H9 (cell line): ENCODE data around the gene BCAP29. TPM values are rescaled to one million over a fixed set of nuclear protein-coding genes. Genes with fewer than 3 reads are reported as not detected.

ENCODE experiments used
- DNase-seq: peaks from one replicate; pipeline ENCODE4 v3.0.0-alpha.2; 2017
- H2AFZ ChIP-seq: one replicate; pipeline ENCODE4 v1.6.1; 2013; ENCODE audit warnings: mild to moderate bottlenecking, low read length, control low read depth, moderate library complexity
- H2AK5ac ChIP-seq: 2 replicates; pipeline ENCODE4 v1.6.1; 2013; ENCODE audit warnings: low read length, control low read depth, mixed read lengths; ENCODE audit not compliant: insufficient read length
- H2BK120ac ChIP-seq: one replicate; pipeline ENCODE4 v1.6.1; 2013; ENCODE audit warnings: low read depth, mild to moderate bottlenecking, low read length, control low read depth, inconsistent platforms; ENCODE audit not compliant: poor library complexity, severe bottlenecking
- H2BK12ac ChIP-seq: 2 replicates; pipeline ENCODE4 v1.6.1; 2013; ENCODE audit warnings: low read length, control low read depth, mixed read lengths, low read depth; ENCODE audit not compliant: insufficient read length
- H2BK15ac ChIP-seq: 2 replicates; pipeline ENCODE4 v1.6.1; 2013; ENCODE audit warnings: low read depth, low read length, control low read depth
- H2BK20ac ChIP-seq: one replicate; pipeline ENCODE4 v1.6.1; 2013; ENCODE audit warnings: low read depth, mild to moderate bottlenecking, low read length, control low read depth, inconsistent platforms; ENCODE audit not compliant: poor library complexity, severe bottlenecking
- H2BK5ac ChIP-seq: 2 replicates; pipeline ENCODE4 v1.6.1; 2013; ENCODE audit warnings: low read length, control low read depth, mixed read lengths; ENCODE audit not compliant: insufficient read length
- H3K14ac ChIP-seq: 2 replicates; pipeline ENCODE4 v1.6.1; 2013; ENCODE audit warnings: low read length, control low read depth; ENCODE audit not compliant: insufficient read depth
- H3K18ac ChIP-seq: 2 replicates; pipeline ENCODE4 v1.6.1; 2013; ENCODE audit warnings: low read depth, mild to moderate bottlenecking, mixed read lengths, low read length, control low read depth; ENCODE audit not compliant: insufficient read length
- H3K23ac ChIP-seq: 2 replicates; pipeline ENCODE4 v1.6.1; 2013; ENCODE audit warnings: low read length, control low read depth, mixed read lengths, low read depth; ENCODE audit not compliant: insufficient read length
- H3K23me2 ChIP-seq: 2 replicates; pipeline ENCODE4 v1.6.1; 2013; ENCODE audit warnings: low read depth, mild to moderate bottlenecking, mixed read lengths, low read length, control low read depth; ENCODE audit not compliant: insufficient read length, poor library complexity, severe bottlenecking
- H3K27ac ChIP-seq: 2 replicates; pipeline ENCODE4 v1.5.1; 2013; ENCODE audit warnings: low read length, control low read depth, mixed read lengths, low read depth; ENCODE audit not compliant: insufficient read length
- H3K27me3 ChIP-seq: 2 replicates; pipeline ENCODE4 v1.6.1; 2013; ENCODE audit warnings: low read length, control low read depth, inconsistent platforms; ENCODE audit not compliant: insufficient read depth
- H3K4ac ChIP-seq: 2 replicates; pipeline ENCODE4 v1.6.1; 2013; ENCODE audit warnings: low read depth, mild to moderate bottlenecking, control low read depth, inconsistent platforms, low read length, moderate library complexity
- H3K4me1 ChIP-seq: 2 replicates; pipeline ENCODE4 v1.6.1; 2013; ENCODE audit warnings: low read length, control low read depth, inconsistent platforms; ENCODE audit not compliant: insufficient read depth
- H3K4me2 ChIP-seq: 2 replicates; pipeline ENCODE4 v1.6.1; 2013; ENCODE audit warnings: low read length, control low read depth, mixed read lengths; ENCODE audit not compliant: insufficient read length, insufficient read depth
- H3K56ac ChIP-seq: 2 replicates; pipeline ENCODE4 v1.6.1; 2013; ENCODE audit warnings: low read depth, mild to moderate bottlenecking, mixed read lengths, low read length, control low read depth; ENCODE audit not compliant: insufficient read length
- H3K79me1 ChIP-seq: 2 replicates; pipeline ENCODE4 v1.6.1; 2013; ENCODE audit warnings: low read depth, mild to moderate bottlenecking, moderate library complexity, low read length, control low read depth, inconsistent platforms; ENCODE audit not compliant: insufficient read depth, poor library complexity, severe bottlenecking
- H3K79me2 ChIP-seq: 2 replicates; pipeline ENCODE4 v1.6.1; 2013; ENCODE audit warnings: low read length, control low read depth, inconsistent platforms; ENCODE audit not compliant: insufficient read depth
- H3K9ac ChIP-seq: 2 replicates; pipeline ENCODE4 v1.6.1; 2013; ENCODE audit warnings: low read length, control low read depth, mixed read lengths; ENCODE audit not compliant: insufficient read length; ENCODE audit errors: extremely low read depth
- H3K9me3 ChIP-seq: one replicate; pipeline ENCODE4 v1.6.1; 2013; ENCODE audit warnings: low read depth, low read length, inconsistent platforms; ENCODE audit not compliant: control insufficient read depth
- H3T11ph ChIP-seq: one replicate; pipeline ENCODE4 v1.6.1; 2013; ENCODE audit warnings: mild to moderate bottlenecking, low read length, control low read depth, inconsistent platforms
- H4K20me1 ChIP-seq: one replicate; pipeline ENCODE4 v1.6.1; 2013; ENCODE audit not compliant: control insufficient read depth, insufficient read length, insufficient read depth
- H4K5ac ChIP-seq: 2 replicates; pipeline ENCODE4 v1.6.1; 2013; ENCODE audit warnings: low read depth, mild to moderate bottlenecking, mixed read lengths, low read length, control low read depth; ENCODE audit not compliant: insufficient read length
- H4K8ac ChIP-seq: replicated peaks from 2 replicates; pipeline ENCODE4 v1.6.1; 2013; ENCODE audit warnings: low read length, control low read depth, mixed read lengths, low read depth; ENCODE audit not compliant: insufficient read length
- H4K91ac ChIP-seq: 2 replicates; pipeline ENCODE4 v1.6.1; 2013; ENCODE audit warnings: low read depth, mild to moderate bottlenecking, moderate library complexity, mixed read lengths, low read length, control low read depth; ENCODE audit not compliant: insufficient read length
- H3K27ac Mint-ChIP-seq, 3 experiments: 2 replicates in 2 of 3; 3 replicates in 1 of 3; pipeline ENCODE4 v1.8.0; 2020 to 2021; ENCODE audit warnings: mixed read lengths in 3 of 3, mild to moderate bottlenecking in 1 of 3, moderate library complexity in 1 of 3
- H3K27me3 Mint-ChIP-seq: 2 replicates; pipeline ENCODE4 v1.8.0; 2021; ENCODE audit warnings: low read depth, mild to moderate bottlenecking, moderate library complexity, mixed read lengths
- H3K36me3 Mint-ChIP-seq, 3 experiments: 2 replicates in 2 of 3; 3 replicates in 1 of 3; pipeline ENCODE4 v1.8.0; 2020 to 2021; ENCODE audit warnings: low read depth in 3 of 3, mixed read lengths in 3 of 3; ENCODE audit not compliant: insufficient read depth in 1 of 3
- H3K4me1 Mint-ChIP-seq, 2 experiments: 2 replicates each; pipeline ENCODE4 v1.8.0; 2020; ENCODE audit warnings: mixed read lengths in 2 of 2
- H3K4me3 Mint-ChIP-seq, 2 experiments: 2 replicates in 1 of 2; 3 replicates in 1 of 2; pipeline ENCODE4 v1.8.0; 2020 to 2021; ENCODE audit warnings: mild to moderate bottlenecking in 2 of 2, mixed read lengths in 2 of 2, moderate library complexity in 1 of 2
- H3K9me3 Mint-ChIP-seq, 2 experiments: 2 replicates in 1 of 2; 3 replicates in 1 of 2; pipeline ENCODE4 v1.8.0; 2020; ENCODE audit warnings: mild to moderate bottlenecking in 2 of 2, mixed read lengths in 2 of 2, moderate library complexity in 1 of 2
- CTCF ChIP-seq: fragments of 200-600 bp; sonication (generic); conservative IDR thresholded peaks from 3 replicates; pipeline ENCODE4 v1.8.0; 2021; ENCODE audit warnings: antibody characterized with exemption, mild to moderate bottlenecking
- total RNA-seq: library from RNA; stranded (reverse); gene quantifications from 2 replicates; pipeline ENCODE4 v1.2.1, GENCODE V29; 2021

The BCAP29 gene
- total RNA-seq, 1 experiment from 2014 or later, result 30.6 TPM

GRCh38 chr7:107614425-107614824 lies 34.4 kb downstream of the BCAP29 start:
- H3T11ph ChIP-seq, result no peak overlapping the region
- no peaks in the 10 kb centered on the region for H3K79me1 ChIP-seq
- no peak overlapping the region for H3K14ac ChIP-seq
- no peak overlapping the region for H3K9ac ChIP-seq
- H3K27ac ChIP-seq, result no peak overlapping the region
- peaks cover 0 to 5% (median 4%) of the 10 kb centered on the region in 3 experiments; a peak in 2 of 7 replicates for H3K36me3 Mint-ChIP-seq
- H3K27ac Mint-ChIP-seq, result no peak overlapping the region
- no peak overlapping the region for H3K4ac ChIP-seq
- H4K5ac ChIP-seq, result no peak overlapping the region
- H2AK5ac ChIP-seq, result no peak overlapping the region
- no peak for DNase-seq
- no peak overlapping the region for H2BK5ac ChIP-seq
- no peak overlapping the region for H2BK20ac ChIP-seq
- H2BK12ac ChIP-seq, result no peak overlapping the region
- no peaks in the 10 kb centered on the region for H3K27me3 ChIP-seq
- H3K4me1 Mint-ChIP-seq, result no peaks in the 10 kb centered on the region
- no peak overlapping the region for H4K91ac ChIP-seq
- no peak for TF ChIP-seq CTCF
- H4K20me1 ChIP-seq, result no peaks in the 10 kb centered on the region
- no peaks in the 10 kb centered on the region for H3K9me3 Mint-ChIP-seq
- H3K4me1 ChIP-seq, result no peaks in the 10 kb centered on the region
- no peak overlapping the region for H3K4me3 Mint-ChIP-seq
- H3K27me3 Mint-ChIP-seq, result no peaks in the 10 kb centered on the region
- H3K4me2 ChIP-seq, result no peak overlapping the region
- H3K23ac ChIP-seq, result no peak overlapping the region
- no peak overlapping the region for H3K18ac ChIP-seq
- H2AFZ ChIP-seq, result no peak overlapping the region
- H3K9me3 ChIP-seq, result no peaks in the 10 kb centered on the region
- H2BK15ac ChIP-seq, result no peak overlapping the region
- H4K8ac ChIP-seq, result no peak overlapping the region
- H3K23me2 ChIP-seq, result no peaks in the 10 kb centered on the region
- no peak overlapping the region for H3K56ac ChIP-seq
- H3K79me2 ChIP-seq, result no peaks in the 10 kb centered on the region
- no peak overlapping the region for H2BK120ac ChIP-seq
